Gastroesophageal sphincter (tissue), 4 donors: Measurements from ENCODE around the gene RBM47. TPM values are rescaled to one million over a fixed set of nuclear protein-coding genes. Genes with fewer than 3 reads are reported as not detected.

ENCODE experiments used
- ATAC-seq: fragments of 150-250 bp; one replicate; pipeline ENCODE4 v1.9.1; 2016; ENCODE audit warnings: mild to moderate bottlenecking, moderate library complexity
- H3K27ac ChIP-seq, 4 donors: fragments of 200-600 bp; sonication (generic) in 3 of 4; 1 replicate in 3 of 4; 2 replicates in 1 of 4; pipeline ENCODE4 v1.5.1; 2016 to 2019
- H3K27me3 ChIP-seq: fragments of 200-600 bp; sonication (generic); one replicate; pipeline ENCODE4 v1.5.1; 2019
- H3K36me3 ChIP-seq, 2 donors: fragments of 200-600 bp; sonication (generic); one replicate each; pipeline ENCODE4 v1.5.1; 2019; ENCODE audit warnings: control low read depth in 1 of 2
- H3K4me1 ChIP-seq, 3 donors: fragments of 200-600 bp; sonication (generic); 1 replicate in 2 of 3; 2 replicates in 1 of 3; pipeline ENCODE4 v1.5.1; 2016 to 2019; ENCODE audit warnings: control low read depth in 2 of 3
- H3K4me3 ChIP-seq, 2 donors: fragments of 200-600 bp; sonication (generic); one replicate each; pipeline ENCODE4 v1.5.1; 2019; ENCODE audit warnings: mild to moderate bottlenecking in 1 of 2, moderate library complexity in 1 of 2
- H3K9me3 ChIP-seq, 3 donors: fragments of 200-600 bp; sonication (generic); one replicate each; pipeline ENCODE4 v1.5.1; 2017 to 2019; ENCODE audit warnings: control low read depth in 2 of 3
- EP300 ChIP-seq: sonication (generic); formaldehyde crosslinking; IDR thresholded peaks from one replicate; pipeline ENCODE4 v1.6.1; 2017; ENCODE audit warnings: antibody characterized with exemption, mild to moderate bottlenecking
- POLR2A ChIP-seq, 2 donors: fragments of 450-650 bp; IDR thresholded peaks; one replicate each; pipeline ENCODE4 v1.6.1; 2017; ENCODE audit warnings: antibody characterized with exemption in 2 of 2, mild to moderate bottlenecking in 2 of 2, moderate library complexity in 1 of 2
- POLR2AphosphoS5 ChIP-seq: sonication (generic); formaldehyde crosslinking; IDR thresholded peaks from one replicate; pipeline ENCODE4 v1.6.1; 2017; ENCODE audit warnings: antibody characterized with exemption
- WGBS, 2 donors: methylation state at CpG; one replicate each; pipeline ENCODE4 v1.1.5; 2018; ENCODE audit warnings: low coverage in 1 of 2; 5-methylcytosine and 5-hydroxymethylcytosine counted together
- total RNA-seq, 4 donors: library from RNA; depleted of rRNA; stranded (reverse); fragments of >200 nt; gene quantifications; one replicate each; pipeline ENCODE4 v1.1.0, GENCODE V29; 2016
- TF ChIP-seq, protein P1 (sequence below), 4 experiments: fragments of 200-600 bp in 2 of 4; fragments of 450-650 bp in 2 of 4; sonication (generic) in 1 of 4; IDR thresholded peaks; one replicate each; pipeline ENCODE4 v1.5.1; 2017 to 2019; ENCODE audit warnings: antibody characterized with exemption in 4 of 4, mild to moderate bottlenecking in 2 of 4, moderate library complexity in 2 of 4

The RBM47 gene
- total RNA-seq, 4 donors from 2014 or later, result 9.1 to 36.9 (median 26.4) TPM

DNA sequence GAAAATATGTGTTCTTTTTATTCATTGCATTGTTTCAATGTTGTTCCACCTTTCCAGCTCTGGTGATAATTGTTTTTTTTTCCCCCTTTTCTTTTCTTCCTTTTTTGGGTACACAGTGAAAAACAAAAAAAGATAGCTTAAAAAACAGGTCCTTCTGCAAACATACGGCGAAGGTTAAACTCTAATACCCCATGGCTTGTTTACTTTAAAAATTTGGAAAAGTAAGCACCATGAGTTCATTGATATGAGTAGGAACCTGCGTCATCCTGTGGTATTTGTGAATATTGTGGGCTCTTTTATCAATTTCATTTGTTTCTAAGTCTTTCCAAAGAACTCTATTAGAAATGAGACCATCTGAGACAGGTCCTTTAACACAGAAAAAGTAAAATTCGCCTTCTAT lies 171.0 kb downstream of the RBM47 start:
- Histone ChIP-seq H3K9me3 (no peaks in the 10 kb centered on the region), H3K36me3 (no peaks in the 10 kb centered on the region), H3K27me3 (no peaks in the 10 kb centered on the region), H3K27ac (no peak overlapping the region), H3K4me3 (no peak overlapping the region), H3K4me1 (no peaks in the 10 kb centered on the region)
- no peak for TF ChIP-seq POLR2A (IDR thresholded peaks at IDR 0.05)
- TF ChIP-seq POLR2AphosphoS5, result no peak
- no peak for TF ChIP-seq EP300
- TF ChIP-seq, protein P1, sequence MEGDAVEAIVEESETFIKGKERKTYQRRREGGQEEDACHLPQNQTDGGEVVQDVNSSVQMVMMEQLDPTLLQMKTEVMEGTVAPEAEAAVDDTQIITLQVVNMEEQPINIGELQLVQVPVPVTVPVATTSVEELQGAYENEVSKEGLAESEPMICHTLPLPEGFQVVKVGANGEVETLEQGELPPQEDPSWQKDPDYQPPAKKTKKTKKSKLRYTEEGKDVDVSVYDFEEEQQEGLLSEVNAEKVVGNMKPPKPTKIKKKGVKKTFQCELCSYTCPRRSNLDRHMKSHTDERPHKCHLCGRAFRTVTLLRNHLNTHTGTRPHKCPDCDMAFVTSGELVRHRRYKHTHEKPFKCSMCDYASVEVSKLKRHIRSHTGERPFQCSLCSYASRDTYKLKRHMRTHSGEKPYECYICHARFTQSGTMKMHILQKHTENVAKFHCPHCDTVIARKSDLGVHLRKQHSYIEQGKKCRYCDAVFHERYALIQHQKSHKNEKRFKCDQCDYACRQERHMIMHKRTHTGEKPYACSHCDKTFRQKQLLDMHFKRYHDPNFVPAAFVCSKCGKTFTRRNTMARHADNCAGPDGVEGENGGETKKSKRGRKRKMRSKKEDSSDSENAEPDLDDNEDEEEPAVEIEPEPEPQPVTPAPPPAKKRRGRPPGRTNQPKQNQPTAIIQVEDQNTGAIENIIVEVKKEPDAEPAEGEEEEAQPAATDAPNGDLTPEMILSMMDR (IDR thresholded peaks at IDR 0.05), result no peak
- 69 to 71% methylated on average over 4 of the region's 4 CpGs for WGBS, 2 donors
- no peak for ATAC-seq

DNA sequence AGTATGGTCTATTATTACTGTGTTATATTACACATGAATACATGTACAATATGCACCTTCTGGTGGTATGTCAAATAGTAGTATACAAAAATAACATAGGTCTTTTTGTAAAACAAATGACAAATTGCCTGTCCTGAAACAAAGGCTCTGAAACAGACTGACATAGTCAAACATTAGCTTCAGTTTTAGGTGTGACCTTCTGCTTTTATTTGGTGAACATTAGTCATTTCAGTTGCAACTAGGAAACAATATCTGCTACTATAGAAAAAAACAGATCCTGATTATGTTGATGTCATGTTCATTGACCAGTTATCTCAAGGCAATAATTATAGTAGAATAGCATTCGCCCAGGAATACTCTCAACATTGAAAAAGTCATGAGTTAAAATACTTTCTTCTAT lies 171.6 kb downstream of the RBM47 start:
- H3K36me3 ChIP-seq, result no peaks in the 10 kb centered on the region
- H3K4me3 ChIP-seq, result no peak overlapping the region
- peaks cover 0 to 3% (median 0%) of the 10 kb centered on the region in 3 donors for H3K4me1 ChIP-seq
- H3K9me3 ChIP-seq, result no peaks in the 10 kb centered on the region
- no peaks in the 10 kb centered on the region for H3K27me3 ChIP-seq
- TF ChIP-seq POLR2A (IDR thresholded peaks at IDR 0.05), result no peak
- TF ChIP-seq, protein P1 (IDR thresholded peaks at IDR 0.05), result no peak
- WGBS, 2 donors, result 100% methylated on average over 1 of the region's 1 CpG
- H3K27ac ChIP-seq, result no peak overlapping the region
- ATAC-seq, result no peak

DNA sequence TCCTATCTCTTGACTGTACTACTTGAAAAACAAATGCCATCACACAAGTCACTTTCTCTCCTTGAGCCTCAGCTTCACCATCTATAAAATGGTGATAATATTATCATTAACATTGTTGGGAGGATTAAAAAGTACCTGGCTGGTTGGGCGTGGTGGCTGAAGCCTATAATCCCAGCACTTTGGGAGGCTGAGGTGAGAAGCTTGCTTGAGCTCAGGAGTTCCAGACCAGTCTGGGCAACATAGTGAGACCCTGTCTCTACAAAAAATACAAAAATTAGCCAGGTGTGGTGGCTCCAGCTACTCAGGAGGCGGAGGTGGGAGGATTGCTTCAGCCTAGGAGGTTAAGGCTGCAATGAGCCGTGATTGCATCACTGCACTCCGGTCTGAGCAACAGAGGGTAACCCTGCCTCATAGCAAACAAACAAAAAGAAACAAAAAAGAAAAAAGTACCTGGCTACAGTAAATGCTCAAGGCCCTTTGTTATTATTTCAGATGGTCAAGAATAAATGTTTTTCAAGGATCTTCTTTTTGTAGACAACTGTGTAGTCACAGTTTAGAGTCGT lies 174.2 kb downstream of the RBM47 start:
- peaks cover 0 to 6% (median 0%) of the 10 kb centered on the region in 3 donors for H3K4me1 ChIP-seq
- no peak overlapping the region for H3K4me3 ChIP-seq
- WGBS, 2 donors, result 87 to 100% methylated on average over 1 to 5 of the region's 5 CpGs
- no peak for TF ChIP-seq POLR2AphosphoS5
- no peak for TF ChIP-seq POLR2A (IDR thresholded peaks at IDR 0.05)
- TF ChIP-seq EP300, result no peak
- TF ChIP-seq, protein P1 (IDR thresholded peaks at IDR 0.05), result no peak
- no peak for ATAC-seq
- no peaks in the 10 kb centered on the region for H3K36me3 ChIP-seq
- H3K9me3 ChIP-seq, result no peaks in the 10 kb centered on the region
- no peaks in the 10 kb centered on the region for H3K27me3 ChIP-seq
- no peak overlapping the region for H3K27ac ChIP-seq

DNA sequence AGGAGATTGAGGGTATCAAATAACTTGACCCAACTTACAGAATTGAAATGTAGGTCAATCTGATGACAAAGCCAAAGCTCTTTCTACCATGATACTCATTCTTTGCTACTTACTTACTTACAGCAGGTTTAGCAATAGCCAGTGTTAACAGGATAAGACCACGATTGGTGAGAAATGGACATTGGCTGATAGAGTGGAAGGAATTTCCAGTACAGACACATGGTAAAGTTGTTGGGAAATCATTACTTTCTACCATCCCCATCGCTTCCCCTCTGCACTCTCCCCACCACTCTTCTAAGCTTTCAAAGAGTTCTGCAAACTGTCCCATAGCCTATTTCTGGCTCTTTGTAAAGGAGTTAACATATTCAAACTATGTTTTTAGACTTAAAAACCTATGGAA lies 174.8 kb downstream of the RBM47 start:
- no peak for ATAC-seq
- Histone ChIP-seq H3K36me3 (no peaks in the 10 kb centered on the region), H3K4me1 (peaks cover 0 to 6% (median 0%) of the 10 kb centered on the region in 3 donors), H3K27ac (no peak overlapping the region), H3K9me3 (no peaks in the 10 kb centered on the region), H3K27me3 (no peaks in the 10 kb centered on the region), H3K4me3 (no peak overlapping the region)
- WGBS, 2 donors, result 89 to 100% methylated on average over 2 of the region's 2 CpGs
- no peak for TF ChIP-seq EP300
- TF ChIP-seq POLR2A (IDR thresholded peaks at IDR 0.05), result no peak
- TF ChIP-seq, protein P1 (IDR thresholded peaks at IDR 0.05), result no peak
- no peak for TF ChIP-seq POLR2AphosphoS5

DNA sequence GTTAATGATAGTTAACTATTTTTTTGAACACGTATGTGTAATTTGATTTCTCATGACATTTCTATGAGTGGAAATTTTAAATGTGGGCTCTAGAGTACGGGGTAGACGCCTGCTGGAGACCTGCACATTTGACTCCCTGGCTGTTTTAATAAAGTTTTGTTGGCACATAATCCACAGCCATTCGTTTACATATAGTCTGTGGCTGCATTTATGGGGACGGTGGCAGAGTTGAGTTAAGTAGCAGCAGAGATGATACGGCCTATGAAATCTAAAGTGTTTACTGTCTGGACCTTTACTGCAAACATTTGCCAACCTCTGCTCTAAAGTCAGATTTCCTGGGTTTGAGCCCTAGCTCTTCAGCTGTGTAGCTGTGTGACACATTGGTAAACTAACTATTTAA lies 175.8 kb downstream of the RBM47 start:
- H3K4me1 ChIP-seq, result peaks cover 0 to 6% (median 0%) of the 10 kb centered on the region in 3 donors
- no peaks in the 10 kb centered on the region for H3K36me3 ChIP-seq
- ATAC-seq, result no peak
- no peak overlapping the region for H3K27ac ChIP-seq
- no peaks in the 10 kb centered on the region for H3K27me3 ChIP-seq
- H3K9me3 ChIP-seq, result no peaks in the 10 kb centered on the region
- TF ChIP-seq EP300 (no peak), POLR2A (IDR thresholded peaks at IDR 0.05) (no peak), POLR2AphosphoS5 (no peak)
- TF ChIP-seq, protein P1 (IDR thresholded peaks at IDR 0.05), result no peak
- 87 to 93% methylated on average over 6 of the region's 6 CpGs for WGBS, 2 donors
- H3K4me3 ChIP-seq, result no peak overlapping the region
